MCF 10A (cell line): ENCODE results near the gene FAM89B. TPM values are rescaled to one million over a fixed set of nuclear protein-coding genes. Genes with fewer than 3 reads are reported as not detected.

ENCODE experiments used
- BruUV-seq: library from RNA; stranded (reverse); fragments of 400-500 nt; replicated peaks from 2 replicates; lab custom pipeline; 2021; lab: Mats Ljungman, UMichigan
- CTCF ChIA-PET: fragments of 300-600 bp; sonication (Branson Sonifier 250); formaldehyde crosslinking; extraction: SDS; loops from one replicate; lab custom pipeline; 2021; ENCODE audit warnings: antibody characterized with exemption, inconsistent platforms; lab: Yijun Ruan, JAX
- POLR2A ChIA-PET: fragments of 300-600, 350-650 bp; sonication (Branson Sonifier 250); formaldehyde crosslinking; extraction: SDS; loops from one replicate; lab custom pipeline; 2020; ENCODE audit warnings: antibody characterized with exemption, inconsistent platforms; lab: Yijun Ruan, JAX
- DNase-seq: peaks from one replicate; pipeline ENCODE4 v3.0.0-alpha.2; 2018; ENCODE audit not compliant: unreplicated experiment
- H3K27ac Mint-ChIP-seq: one replicate; pipeline ENCODE4 v1.8.0; 2022; ENCODE audit warnings: mild to moderate bottlenecking, low read depth, mixed read lengths; ENCODE audit not compliant: unreplicated experiment
- H3K27me3 Mint-ChIP-seq: one replicate; pipeline ENCODE4 v1.8.0; 2022; ENCODE audit warnings: mixed read lengths; ENCODE audit not compliant: insufficient read depth, unreplicated experiment
- H3K36me3 Mint-ChIP-seq: one replicate; pipeline ENCODE4 v1.8.0; 2022; ENCODE audit warnings: mild to moderate bottlenecking, moderate library complexity, mixed read lengths; ENCODE audit not compliant: insufficient read depth, unreplicated experiment
- H3K4me1 Mint-ChIP-seq: one replicate; pipeline ENCODE4 v1.8.0; 2022; ENCODE audit warnings: mixed read lengths; ENCODE audit not compliant: insufficient read depth, unreplicated experiment
- H3K4me3 Mint-ChIP-seq: one replicate; pipeline ENCODE4 v1.8.0; 2022; ENCODE audit warnings: mild to moderate bottlenecking, moderate library complexity, mixed read lengths; ENCODE audit not compliant: unreplicated experiment
- H3K9me3 Mint-ChIP-seq: one replicate; pipeline ENCODE4 v1.8.0; 2022; ENCODE audit warnings: mixed read lengths; ENCODE audit not compliant: unreplicated experiment
- intact Hi-C: fragments of 100-400 bp; cut with micrococcal nuclease; formaldehyde crosslinking; loops from 2 replicates; pipeline ENCODE4 v1.14.1; 2022
- total RNA-seq: library from RNA; stranded (reverse); gene quantifications from 2 replicates; pipeline ENCODE4 v1.2.3, GENCODE V29; 2022
- TF ChIP-seq, protein P1 (sequence below): fragments of 200-600 bp; IDR thresholded peaks from one replicate; pipeline ENCODE4 v1.8.0; 2022; ENCODE audit warnings: antibody characterized with exemption, mild to moderate bottlenecking; ENCODE audit not compliant: unreplicated experiment

Gene FAM89B
- total RNA-seq, 1 experiment from 2014 or later: 16.7 TPM

- Mint-ChIP-seq H3K9me3 (no peaks in the 10 kb centered on the region), H3K27me3 (no peaks in the 10 kb centered on the region), H3K4me3 (no peak overlapping the region), H3K4me1 (peaks cover 4% of the 10 kb centered on the region), H3K27ac (no peak overlapping the region), H3K36me3 (no peaks in the 10 kb centered on the region)
- ChIA-PET POLR2A (interaction anchor here (0.6 to 1.0 kb wide), 3 partner anchors 13 to 115 kb away, joined by 3 to 4 read pairs (median 3); no protein-coding TSS in a partner anchor), CTCF (interaction anchor here (0.6 to 1.1 kb wide), 5 partner anchors 13 to 719 kb away, joined by 3 to 5 read pairs (median 4); partner anchors contain the start of gene FAM89B)
- intact Hi-C loops: no loop called here
- no TSS peak for BruUV-seq
- TF ChIP-seq, protein P1, sequence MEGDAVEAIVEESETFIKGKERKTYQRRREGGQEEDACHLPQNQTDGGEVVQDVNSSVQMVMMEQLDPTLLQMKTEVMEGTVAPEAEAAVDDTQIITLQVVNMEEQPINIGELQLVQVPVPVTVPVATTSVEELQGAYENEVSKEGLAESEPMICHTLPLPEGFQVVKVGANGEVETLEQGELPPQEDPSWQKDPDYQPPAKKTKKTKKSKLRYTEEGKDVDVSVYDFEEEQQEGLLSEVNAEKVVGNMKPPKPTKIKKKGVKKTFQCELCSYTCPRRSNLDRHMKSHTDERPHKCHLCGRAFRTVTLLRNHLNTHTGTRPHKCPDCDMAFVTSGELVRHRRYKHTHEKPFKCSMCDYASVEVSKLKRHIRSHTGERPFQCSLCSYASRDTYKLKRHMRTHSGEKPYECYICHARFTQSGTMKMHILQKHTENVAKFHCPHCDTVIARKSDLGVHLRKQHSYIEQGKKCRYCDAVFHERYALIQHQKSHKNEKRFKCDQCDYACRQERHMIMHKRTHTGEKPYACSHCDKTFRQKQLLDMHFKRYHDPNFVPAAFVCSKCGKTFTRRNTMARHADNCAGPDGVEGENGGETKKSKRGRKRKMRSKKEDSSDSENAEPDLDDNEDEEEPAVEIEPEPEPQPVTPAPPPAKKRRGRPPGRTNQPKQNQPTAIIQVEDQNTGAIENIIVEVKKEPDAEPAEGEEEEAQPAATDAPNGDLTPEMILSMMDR: no peak
- DNase-seq: no peak
Measured at GRCh38 chr11:65549096-65549495, 23.2 kb upstream of the FAM89B start.

DNA sequence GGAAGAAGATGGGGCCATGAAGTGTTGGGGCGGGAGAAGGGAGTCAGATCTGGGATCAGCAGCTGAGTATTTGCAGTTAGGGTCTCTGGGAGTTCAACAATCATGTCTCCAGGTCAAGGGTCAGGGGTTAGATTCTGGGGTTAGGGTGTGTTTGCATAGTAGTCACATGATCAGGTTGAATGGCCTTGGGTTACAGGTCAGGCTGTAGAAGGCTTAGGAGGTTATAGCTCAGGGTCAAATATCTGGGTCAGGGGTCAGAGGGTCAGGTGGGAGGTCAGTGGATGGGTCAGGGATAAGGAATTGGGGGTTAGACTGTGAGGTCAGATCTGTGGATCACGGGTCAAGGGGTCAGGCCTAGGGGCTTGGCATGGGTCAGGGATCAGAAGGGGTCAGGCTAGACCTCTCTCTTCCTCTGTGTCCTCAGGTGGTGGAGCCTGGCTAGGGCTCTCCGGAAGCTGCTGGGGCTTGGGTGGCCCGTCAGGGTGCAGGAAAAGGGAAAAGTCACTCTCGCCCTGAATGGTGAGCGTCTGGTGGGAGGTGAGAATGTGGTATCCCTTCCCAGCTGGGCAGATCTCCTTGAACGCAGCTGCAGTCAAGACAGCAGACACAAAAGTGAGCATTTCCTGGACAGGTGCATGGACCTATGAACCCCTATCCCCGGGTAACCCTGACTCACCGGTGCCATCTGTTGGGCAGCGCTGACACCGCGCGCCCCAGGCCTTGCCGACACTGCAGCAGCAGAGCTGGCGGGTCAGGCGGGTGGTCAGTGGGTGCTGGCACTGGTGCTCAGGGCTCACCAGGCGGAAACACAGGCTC lies 20.6 kb upstream of the FAM89B start:
- BruUV-seq: no TSS peak
- Mint-ChIP-seq H3K9me3 (no peaks in the 10 kb centered on the region), H3K27me3 (no peaks in the 10 kb centered on the region), H3K27ac (no peak overlapping the region), H3K36me3 (no peaks in the 10 kb centered on the region), H3K4me1 (peaks cover 23% of the 10 kb centered on the region), H3K4me3 (no peak overlapping the region)
- ChIA-PET POLR2A (interaction anchor here (0.6 to 2.1 kb wide), 5 partner anchors 9 to 25 kb away, joined by 3 to 7 read pairs (median 3); partner anchors contain the start of genes FAM89B and ZNRD2), CTCF (interaction anchor here (0.7 to 3.4 kb wide), 3 partner anchors 8 to 93 kb away, joined by 3 to 18 read pairs (median 10); no protein-coding TSS in a partner anchor)
- TF ChIP-seq, protein P1: peak; percentile 62
- DNase-seq: peak; percentile 48
- intact Hi-C loops: no loop called here

- no TSS peak for BruUV-seq
- TF ChIP-seq, protein P1: no peak
- H3K27me3 Mint-ChIP-seq: no peaks in the 10 kb centered on the region
- no peaks in the 10 kb centered on the region for H3K9me3 Mint-ChIP-seq
- intact Hi-C loops: no loop called here
- peaks cover 28% of the 10 kb centered on the region for H3K4me1 Mint-ChIP-seq
- H3K4me3 Mint-ChIP-seq: no peak overlapping the region
- CTCF ChIA-PET: interaction anchor here (0.7 to 3.4 kb wide), 3 partner anchors 8 to 92 kb away, joined by 3 to 18 read pairs (median 10); no protein-coding TSS in a partner anchor
- H3K27ac Mint-ChIP-seq: no peak overlapping the region
- H3K36me3 Mint-ChIP-seq: no peaks in the 10 kb centered on the region
- POLR2A ChIA-PET: interaction anchor here (0.6 to 2.1 kb wide), 2 partner anchors 12 to 18 kb away, joined by 3 to 7 read pairs; partner anchors contain the start of gene ZNRD2
- DNase-seq: no peak
Measured at GRCh38 chr11:65552388-65552951, 19.9 kb upstream of the FAM89B start.
